ENCODE data around the gene NPC1L1. TPM values are rescaled to one million over a fixed set of nuclear protein-coding genes. Genes with fewer than 3 reads are reported as not detected.

NPC1L1 gene
- polyA plus RNA-seq, 1 donor from 2014 or later: not detected

GRCh38 chr7:44580945-44581878, 40.1 kb upstream of the NPC1L1 start:
- H3K4me3 ChIP-seq (ENCODE audit: low read length): peak overlapping the region; percentile 100
- H3K4me2 ChIP-seq (ENCODE audit: low read length): peak overlapping the region; percentile 70
- H3K9me2 ChIP-seq (ENCODE audit: insufficient read depth, low read length): no peaks in the 10 kb centered on the region
- peak overlapping the region; percentile 87 for H3K27ac ChIP-seq (ENCODE audit: low read length)
- no peaks in the 10 kb centered on the region for H3K27me3 ChIP-seq (ENCODE audit: insufficient read depth, low read depth, low read length)
- peaks cover 4% of the 10 kb centered on the region for H3K36me3 ChIP-seq (ENCODE audit: insufficient read depth, low read length)
- H3K9me3 ChIP-seq (ENCODE audit: low read length): no peaks in the 10 kb centered on the region
- no peaks in the 10 kb centered on the region for H3F3A ChIP-seq (ENCODE audit: insufficient read depth, low read length, poor library complexity, severe bottlenecking)
- no peaks in the 10 kb centered on the region for H4K20me1 ChIP-seq (ENCODE audit: insufficient read depth)
- H3K9ac ChIP-seq (ENCODE audit: low read length): peak overlapping the region; percentile 97
- TF ChIP-seq RAD21 (conservative IDR thresholded peaks at IDR 0.05) (no peak), MXI1 (conservative IDR thresholded peaks at IDR 0.05; ENCODE audit: poor library complexity, severe bottlenecking) (no peak)
- H2AFZ ChIP-seq (ENCODE audit: low read depth, low read length): peak overlapping the region; percentile 80
- H3K79me2 ChIP-seq (replicated peaks; ENCODE audit: insufficient read depth, low read length): peaks cover 13% of the 10 kb centered on the region

DNA sequence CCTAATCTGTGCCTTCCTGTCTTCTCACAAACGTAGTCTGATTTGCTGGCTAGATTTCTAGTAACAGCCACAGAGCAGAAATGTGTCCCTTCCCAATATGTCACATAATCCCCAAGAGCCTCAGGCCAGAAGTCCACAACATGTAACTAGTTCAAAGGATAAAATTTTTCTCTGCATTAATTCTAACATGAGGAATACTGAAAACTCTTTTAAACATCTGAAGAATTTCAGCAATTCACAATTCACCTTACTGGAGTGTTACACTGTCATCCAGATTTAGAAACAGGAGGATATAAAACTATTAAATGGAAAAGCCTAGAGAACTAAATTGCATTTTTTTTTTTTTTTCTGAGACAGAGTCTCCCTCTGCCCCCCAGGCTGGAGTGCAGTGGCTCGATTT, 35.1 kb upstream of the NPC1L1 start:
- Histone ChIP-seq H3K27me3 (ENCODE audit: insufficient read depth, low read depth, low read length) (no peaks in the 10 kb centered on the region), H3K9me3 (ENCODE audit: low read length) (no peaks in the 10 kb centered on the region), H4K20me1 (ENCODE audit: insufficient read depth) (no peaks in the 10 kb centered on the region), H2AFZ (ENCODE audit: low read depth, low read length) (no peak overlapping the region), H3K4me3 (ENCODE audit: low read length) (no peak overlapping the region), H3F3A (ENCODE audit: insufficient read depth, low read length, poor library complexity, severe bottlenecking) (no peaks in the 10 kb centered on the region), H3K79me2 (replicated peaks; ENCODE audit: insufficient read depth, low read length) (peaks cover 15% of the 10 kb centered on the region), H3K4me2 (ENCODE audit: low read length) (no peak overlapping the region), H3K27ac (ENCODE audit: low read length) (no peak overlapping the region), H3K36me3 (ENCODE audit: insufficient read depth, low read length) (peaks cover 4% of the 10 kb centered on the region), H3K9ac (ENCODE audit: low read length) (no peak overlapping the region), H3K9me2 (ENCODE audit: insufficient read depth, low read length) (no peaks in the 10 kb centered on the region)
- TF ChIP-seq POLR2AphosphoS5 (IDR thresholded peaks at IDR 0.05) (no peak), SMC3 (conservative IDR thresholded peaks at IDR 0.05; ENCODE audit: poor library complexity) (no peak), EP300 (conservative IDR thresholded peaks at IDR 0.05; ENCODE audit: poor library complexity, severe bottlenecking) (no peak)
- TF ChIP-seq, protein P1, sequence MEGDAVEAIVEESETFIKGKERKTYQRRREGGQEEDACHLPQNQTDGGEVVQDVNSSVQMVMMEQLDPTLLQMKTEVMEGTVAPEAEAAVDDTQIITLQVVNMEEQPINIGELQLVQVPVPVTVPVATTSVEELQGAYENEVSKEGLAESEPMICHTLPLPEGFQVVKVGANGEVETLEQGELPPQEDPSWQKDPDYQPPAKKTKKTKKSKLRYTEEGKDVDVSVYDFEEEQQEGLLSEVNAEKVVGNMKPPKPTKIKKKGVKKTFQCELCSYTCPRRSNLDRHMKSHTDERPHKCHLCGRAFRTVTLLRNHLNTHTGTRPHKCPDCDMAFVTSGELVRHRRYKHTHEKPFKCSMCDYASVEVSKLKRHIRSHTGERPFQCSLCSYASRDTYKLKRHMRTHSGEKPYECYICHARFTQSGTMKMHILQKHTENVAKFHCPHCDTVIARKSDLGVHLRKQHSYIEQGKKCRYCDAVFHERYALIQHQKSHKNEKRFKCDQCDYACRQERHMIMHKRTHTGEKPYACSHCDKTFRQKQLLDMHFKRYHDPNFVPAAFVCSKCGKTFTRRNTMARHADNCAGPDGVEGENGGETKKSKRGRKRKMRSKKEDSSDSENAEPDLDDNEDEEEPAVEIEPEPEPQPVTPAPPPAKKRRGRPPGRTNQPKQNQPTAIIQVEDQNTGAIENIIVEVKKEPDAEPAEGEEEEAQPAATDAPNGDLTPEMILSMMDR (IDR thresholded peaks at IDR 0.05; ENCODE audit: poor library complexity, severe bottlenecking): no peak

DNA sequence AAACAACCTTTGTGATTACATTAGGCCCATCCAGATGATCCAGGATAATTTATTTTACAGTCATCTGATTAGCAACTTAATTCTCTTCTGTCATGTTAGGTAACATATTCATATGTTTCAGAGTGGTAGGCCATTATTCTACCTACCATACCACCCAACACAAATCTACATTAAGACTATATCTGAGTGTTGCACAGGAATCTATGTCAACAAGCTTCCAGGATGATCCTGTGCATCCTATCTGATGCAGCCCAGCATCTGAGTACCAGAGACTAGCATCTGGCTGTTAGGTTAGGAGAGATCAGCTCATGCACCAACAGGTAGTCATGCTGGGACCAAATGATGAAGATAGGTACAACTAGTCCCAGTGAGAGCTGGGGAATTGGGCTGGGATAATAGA, 33.9 kb upstream of the NPC1L1 start:
- H3K4me3 ChIP-seq (ENCODE audit: low read length): peak overlapping the region; percentile 87
- no peaks in the 10 kb centered on the region for H3K9me2 ChIP-seq (ENCODE audit: insufficient read depth, low read length)
- H3K27ac ChIP-seq (ENCODE audit: low read length): no peak overlapping the region
- no peaks in the 10 kb centered on the region for H3F3A ChIP-seq (ENCODE audit: insufficient read depth, low read length, poor library complexity, severe bottlenecking)
- H3K9ac ChIP-seq (ENCODE audit: low read length): no peak overlapping the region
- no peaks in the 10 kb centered on the region for H4K20me1 ChIP-seq (ENCODE audit: insufficient read depth)
- H3K9me3 ChIP-seq (ENCODE audit: low read length): no peaks in the 10 kb centered on the region
- peaks cover 4% of the 10 kb centered on the region for H3K36me3 ChIP-seq (ENCODE audit: insufficient read depth, low read length)
- TF ChIP-seq POLR2AphosphoS5 (IDR thresholded peaks at IDR 0.05): no peak
- TF ChIP-seq RAD21 (conservative IDR thresholded peaks at IDR 0.05): no peak
- TF ChIP-seq EZH2 (IDR thresholded peaks at IDR 0.05; ENCODE audit: borderline replicate concordance, insufficient read depth, low read length, poor library complexity, severe bottlenecking): no peak
- TF ChIP-seq, protein P2, sequence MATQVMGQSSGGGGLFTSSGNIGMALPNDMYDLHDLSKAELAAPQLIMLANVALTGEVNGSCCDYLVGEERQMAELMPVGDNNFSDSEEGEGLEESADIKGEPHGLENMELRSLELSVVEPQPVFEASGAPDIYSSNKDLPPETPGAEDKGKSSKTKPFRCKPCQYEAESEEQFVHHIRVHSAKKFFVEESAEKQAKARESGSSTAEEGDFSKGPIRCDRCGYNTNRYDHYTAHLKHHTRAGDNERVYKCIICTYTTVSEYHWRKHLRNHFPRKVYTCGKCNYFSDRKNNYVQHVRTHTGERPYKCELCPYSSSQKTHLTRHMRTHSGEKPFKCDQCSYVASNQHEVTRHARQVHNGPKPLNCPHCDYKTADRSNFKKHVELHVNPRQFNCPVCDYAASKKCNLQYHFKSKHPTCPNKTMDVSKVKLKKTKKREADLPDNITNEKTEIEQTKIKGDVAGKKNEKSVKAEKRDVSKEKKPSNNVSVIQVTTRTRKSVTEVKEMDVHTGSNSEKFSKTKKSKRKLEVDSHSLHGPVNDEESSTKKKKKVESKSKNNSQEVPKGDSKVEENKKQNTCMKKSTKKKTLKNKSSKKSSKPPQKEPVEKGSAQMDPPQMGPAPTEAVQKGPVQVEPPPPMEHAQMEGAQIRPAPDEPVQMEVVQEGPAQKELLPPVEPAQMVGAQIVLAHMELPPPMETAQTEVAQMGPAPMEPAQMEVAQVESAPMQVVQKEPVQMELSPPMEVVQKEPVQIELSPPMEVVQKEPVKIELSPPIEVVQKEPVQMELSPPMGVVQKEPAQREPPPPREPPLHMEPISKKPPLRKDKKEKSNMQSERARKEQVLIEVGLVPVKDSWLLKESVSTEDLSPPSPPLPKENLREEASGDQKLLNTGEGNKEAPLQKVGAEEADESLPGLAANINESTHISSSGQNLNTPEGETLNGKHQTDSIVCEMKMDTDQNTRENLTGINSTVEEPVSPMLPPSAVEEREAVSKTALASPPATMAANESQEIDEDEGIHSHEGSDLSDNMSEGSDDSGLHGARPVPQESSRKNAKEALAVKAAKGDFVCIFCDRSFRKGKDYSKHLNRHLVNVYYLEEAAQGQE (IDR thresholded peaks at IDR 0.05; ENCODE audit: borderline replicate concordance): no peak
- TF ChIP-seq MXI1 (conservative IDR thresholded peaks at IDR 0.05; ENCODE audit: poor library complexity, severe bottlenecking): no peak
- TF ChIP-seq EP300 (conservative IDR thresholded peaks at IDR 0.05; ENCODE audit: poor library complexity, severe bottlenecking): no peak
- TF ChIP-seq SMC3 (conservative IDR thresholded peaks at IDR 0.05; ENCODE audit: poor library complexity): no peak
- TF ChIP-seq TAF1 (IDR thresholded peaks at IDR 0.05; ENCODE audit: low read depth): no peak
- TF ChIP-seq, protein P1 (IDR thresholded peaks at IDR 0.05; ENCODE audit: poor library complexity, severe bottlenecking): no peak
- H3K79me2 ChIP-seq (replicated peaks; ENCODE audit: insufficient read depth, low read length): peaks cover 9% of the 10 kb centered on the region
- no peak overlapping the region for H3K4me2 ChIP-seq (ENCODE audit: low read length)
- H3K27me3 ChIP-seq (ENCODE audit: insufficient read depth, low read depth, low read length): no peaks in the 10 kb centered on the region
- no peak overlapping the region for H2AFZ ChIP-seq (ENCODE audit: low read depth, low read length)

All from neural cell (in vitro differentiated cells).